Panc1 (cell line): ENCODE results near the gene EXOC3L4. TPM values are rescaled to one million over a fixed set of nuclear protein-coding genes. Genes with fewer than 3 reads are reported as not detected.
A peak's percentile ranks its signal among the peaks of the same experiment; 100 is the strongest.

Source experiments
- ATAC-seq: fragments of 200-7000 bp; cut with Tn5 transposase; 2 replicates; pipeline ENCODE4 v1.9.1; 2020; ENCODE audit warnings: mild to moderate bottlenecking, moderate library complexity
- BruUV-seq: library from RNA; stranded (reverse); fragments of 400-500 nt; replicated peaks from 2 replicates; lab custom pipeline; 2021; lab: Mats Ljungman, UMichigan
- CTCF ChIA-PET: fragments of 300-600 bp; sonication (Branson Sonifier 250); formaldehyde crosslinking; loops from one replicate; lab custom pipeline; 2022; ENCODE audit warnings: antibody characterized with exemption; lab: Charles Lee
- POLR2A ChIA-PET: fragments of 300-600 bp; sonication (Branson Sonifier 250); formaldehyde crosslinking; loops from one replicate; lab custom pipeline; 2022; ENCODE audit warnings: antibody characterized with exemption; lab: Charles Lee
- DNase-seq: peaks from one replicate; pipeline ENCODE4 v3.0.0-alpha.2; 2010; ENCODE audit warnings: low read depth, low spot score
- H3K27ac ChIP-seq: 2 replicates; pipeline ENCODE4 v1.5.1; 2011; ENCODE audit warnings: mild to moderate bottlenecking, low read length, inconsistent platforms
- H3K27me3 ChIP-seq: fragments of 200-500 bp; sonication (Bioruptor generic); 2 replicates; pipeline ENCODE4 v1.6.0; 2014; ENCODE audit warnings: low read length, inconsistent platforms; ENCODE audit not compliant: control insufficient read depth, insufficient read depth
- H3K36me3 ChIP-seq: fragments of 200-500 bp; sonication (Bioruptor generic); 2 replicates; pipeline ENCODE4 v1.5.1; 2014; ENCODE audit warnings: inconsistent platforms, mild to moderate bottlenecking, low read length, moderate library complexity; ENCODE audit not compliant: control insufficient read depth, insufficient read depth
- H3K4me1 ChIP-seq: 2 replicates; pipeline ENCODE4 v1.5.1; 2011; ENCODE audit warnings: inconsistent platforms, mild to moderate bottlenecking, low read length, moderate library complexity; ENCODE audit not compliant: control insufficient read depth, insufficient read depth
- H3K4me3 ChIP-seq, 2 experiments: 2 replicates each; pipeline ENCODE4 v1.5.1; 2011 to 2012; ENCODE audit warnings: low read depth in 2 of 2, low read length in 2 of 2, mild to moderate bottlenecking in 2 of 2, inconsistent platforms in 1 of 2, moderate library complexity in 1 of 2
- H3K9me3 ChIP-seq: fragments of 200-500 bp; sonication (Bioruptor generic); 2 replicates; pipeline ENCODE4 v1.5.1; 2014; ENCODE audit warnings: low read depth, mild to moderate bottlenecking, inconsistent platforms, low read length, moderate library complexity; ENCODE audit not compliant: control insufficient read depth, insufficient read depth
- POLR2AphosphoS5 ChIP-seq: IDR thresholded peaks from 2 replicates; pipeline ENCODE4 v1.6.1; 2012; ENCODE audit warnings: mild to moderate bottlenecking, low read depth, low read length, moderate library complexity
- SIN3A ChIP-seq: IDR thresholded peaks from 2 replicates; pipeline ENCODE4 v1.6.1; 2012; ENCODE audit warnings: low read depth, mild to moderate bottlenecking, low read length, moderate library complexity, borderline replicate concordance; ENCODE audit not compliant: insufficient read depth
- TCF7L2 ChIP-seq: IDR thresholded peaks from 2 replicates; pipeline ENCODE4 v1.6.1; 2011; ENCODE audit warnings: mild to moderate bottlenecking, low read depth, low read length, inconsistent platforms
- in situ Hi-C: cut with HindIII; loops from 2 replicates; pipeline ENCODE4 v1.10.0; 2016; ENCODE audit warnings: low sequenced_read_pairs, low pct_unique_long_range_greater_than_20kb
- intact Hi-C: fragments of 100-400 bp; cut with micrococcal nuclease; formaldehyde crosslinking; loops from one replicate; pipeline ENCODE4 v1.10.0; 2022; ENCODE audit not compliant: unreplicated experiment
- total RNA-seq: library from RNA; stranded (reverse); gene quantifications from one replicate; pipeline ENCODE4 v1.2.1, GENCODE V29; 2021; ENCODE audit not compliant: unreplicated experiment
- TF ChIP-seq, protein P1 (sequence below): fragments of 450-650 bp; IDR thresholded peaks from 2 replicates; pipeline ENCODE4 v1.5.1; 2017; ENCODE audit warnings: mild to moderate bottlenecking
- TF ChIP-seq, protein P2 (sequence below), 2 experiments: IDR thresholded peaks; 2 replicates each; pipeline ENCODE4 v1.6.1; 2011 to 2012; ENCODE audit warnings: low read depth in 2 of 2, control low read depth in 1 of 2, low read length in 1 of 2, mild to moderate bottlenecking in 1 of 2, moderate library complexity in 1 of 2; ENCODE audit not compliant: insufficient read depth in 1 of 2

The EXOC3L4 gene
- total RNA-seq, 1 experiment from 2014 or later, result 2.6 TPM

DNA sequence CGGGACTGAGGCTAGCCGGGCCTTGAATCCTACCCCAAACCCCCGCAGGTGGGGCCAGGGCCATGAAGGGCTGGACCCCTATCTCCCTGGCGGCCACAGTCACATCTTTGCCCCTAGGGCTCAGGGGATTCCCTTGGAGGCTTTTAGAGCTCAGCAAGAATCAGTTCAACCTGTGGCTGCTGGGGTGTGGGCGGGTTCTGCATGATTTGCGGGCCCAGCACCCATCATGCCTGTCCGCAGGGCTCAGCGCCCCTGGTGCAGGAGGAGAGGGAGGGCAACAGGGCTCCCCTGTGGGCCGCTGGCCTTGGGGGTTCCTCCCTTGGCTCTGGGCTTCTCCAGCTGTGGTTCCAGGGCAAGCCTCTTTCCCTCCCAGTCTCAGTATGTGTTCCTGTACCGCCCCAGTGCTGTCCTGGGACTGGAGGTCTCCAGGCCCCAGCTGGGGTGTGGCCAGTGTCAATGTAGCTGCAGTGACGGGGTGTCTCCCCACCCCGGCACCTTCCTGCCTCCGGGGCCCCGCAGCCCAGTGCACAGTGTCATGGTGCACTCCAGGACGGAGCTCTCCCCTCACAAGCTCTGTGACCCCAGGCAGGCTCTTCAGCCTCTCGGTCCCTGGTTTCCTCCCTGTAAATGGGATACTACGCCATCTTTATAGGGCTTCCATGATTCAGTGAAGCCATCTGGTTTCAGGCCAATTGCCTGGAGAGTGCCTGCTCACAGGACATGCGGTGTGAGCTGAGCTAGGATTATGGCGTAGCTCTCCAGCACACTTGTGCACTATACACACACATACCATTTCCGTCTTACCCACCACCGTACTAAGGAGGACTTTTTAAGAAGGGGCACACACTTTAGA lies 20.4 kb upstream of the EXOC3L4 start:
- no peak overlapping the region for H3K4me3 ChIP-seq
- POLR2A ChIA-PET, result interaction anchor here (0.5 to 0.7 kb wide), 2 partner anchors 204 to 1607 kb away, joined by 3 to 4 read pairs; no protein-coding TSS in a partner anchor
- no TSS peak for BruUV-seq

DNA sequence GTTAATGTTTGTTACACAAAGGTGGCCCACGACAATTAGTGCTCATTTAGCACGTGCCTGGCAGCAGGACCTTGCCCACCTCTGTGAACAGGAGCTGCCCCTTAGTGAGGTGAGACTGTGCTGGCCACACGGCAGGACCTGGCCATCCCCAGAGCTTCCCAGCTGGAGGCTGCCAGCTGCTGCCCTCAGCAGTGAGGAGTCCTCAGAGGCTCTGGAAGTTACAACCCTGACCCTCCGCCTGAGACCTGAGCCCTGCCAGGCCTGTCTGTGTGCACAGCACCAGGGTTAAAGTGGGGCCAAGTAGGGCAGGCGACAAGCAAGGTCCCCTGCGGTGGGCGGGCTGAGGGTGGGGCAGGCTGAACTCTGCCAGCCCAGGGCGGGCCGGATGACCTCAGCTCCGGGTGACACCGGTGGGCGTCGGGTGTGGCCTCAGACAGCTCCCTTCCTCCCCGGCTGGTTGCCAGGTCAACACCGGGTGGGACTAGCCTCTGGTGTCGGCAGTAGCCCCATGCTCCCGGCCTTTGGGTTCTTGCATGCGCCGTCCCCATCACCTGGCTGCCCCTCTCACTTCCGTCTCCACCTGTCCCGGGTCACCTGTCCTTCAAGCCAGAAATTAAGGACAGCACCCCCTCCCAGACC lies 19.7 kb upstream of the EXOC3L4 start:
- Histone ChIP-seq H3K4me1 (peaks cover 19% of the 10 kb centered on the region), H3K36me3 (no peaks in the 10 kb centered on the region), H3K4me3 (peak overlapping the region; percentile 37 to 51), H3K27me3 (no peaks in the 10 kb centered on the region), H3K9me3 (no peaks in the 10 kb centered on the region), H3K27ac (no peak overlapping the region; the same call in 1 of the 2 replicates)
- CTCF ChIA-PET, result interaction anchor here (0.6 to 1.4 kb wide), 3 partner anchors 9 to 30 kb away, joined by 3 to 9 read pairs (median 6); no protein-coding TSS in a partner anchor
- intact Hi-C loops, result loop anchor here (2.0 to 10.0 kb wide), 2 partner anchors 110 to 218 kb away; no protein-coding TSS in a partner anchor
- no TSS peak for BruUV-seq
- in situ Hi-C loops, result no loop called here
- no peak for DNase-seq
- TF ChIP-seq, protein P1, sequence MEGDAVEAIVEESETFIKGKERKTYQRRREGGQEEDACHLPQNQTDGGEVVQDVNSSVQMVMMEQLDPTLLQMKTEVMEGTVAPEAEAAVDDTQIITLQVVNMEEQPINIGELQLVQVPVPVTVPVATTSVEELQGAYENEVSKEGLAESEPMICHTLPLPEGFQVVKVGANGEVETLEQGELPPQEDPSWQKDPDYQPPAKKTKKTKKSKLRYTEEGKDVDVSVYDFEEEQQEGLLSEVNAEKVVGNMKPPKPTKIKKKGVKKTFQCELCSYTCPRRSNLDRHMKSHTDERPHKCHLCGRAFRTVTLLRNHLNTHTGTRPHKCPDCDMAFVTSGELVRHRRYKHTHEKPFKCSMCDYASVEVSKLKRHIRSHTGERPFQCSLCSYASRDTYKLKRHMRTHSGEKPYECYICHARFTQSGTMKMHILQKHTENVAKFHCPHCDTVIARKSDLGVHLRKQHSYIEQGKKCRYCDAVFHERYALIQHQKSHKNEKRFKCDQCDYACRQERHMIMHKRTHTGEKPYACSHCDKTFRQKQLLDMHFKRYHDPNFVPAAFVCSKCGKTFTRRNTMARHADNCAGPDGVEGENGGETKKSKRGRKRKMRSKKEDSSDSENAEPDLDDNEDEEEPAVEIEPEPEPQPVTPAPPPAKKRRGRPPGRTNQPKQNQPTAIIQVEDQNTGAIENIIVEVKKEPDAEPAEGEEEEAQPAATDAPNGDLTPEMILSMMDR, result no peak
- no peak for TF ChIP-seq POLR2AphosphoS5
- no peak for TF ChIP-seq TCF7L2
- no peak for TF ChIP-seq SIN3A
- TF ChIP-seq, protein P2, sequence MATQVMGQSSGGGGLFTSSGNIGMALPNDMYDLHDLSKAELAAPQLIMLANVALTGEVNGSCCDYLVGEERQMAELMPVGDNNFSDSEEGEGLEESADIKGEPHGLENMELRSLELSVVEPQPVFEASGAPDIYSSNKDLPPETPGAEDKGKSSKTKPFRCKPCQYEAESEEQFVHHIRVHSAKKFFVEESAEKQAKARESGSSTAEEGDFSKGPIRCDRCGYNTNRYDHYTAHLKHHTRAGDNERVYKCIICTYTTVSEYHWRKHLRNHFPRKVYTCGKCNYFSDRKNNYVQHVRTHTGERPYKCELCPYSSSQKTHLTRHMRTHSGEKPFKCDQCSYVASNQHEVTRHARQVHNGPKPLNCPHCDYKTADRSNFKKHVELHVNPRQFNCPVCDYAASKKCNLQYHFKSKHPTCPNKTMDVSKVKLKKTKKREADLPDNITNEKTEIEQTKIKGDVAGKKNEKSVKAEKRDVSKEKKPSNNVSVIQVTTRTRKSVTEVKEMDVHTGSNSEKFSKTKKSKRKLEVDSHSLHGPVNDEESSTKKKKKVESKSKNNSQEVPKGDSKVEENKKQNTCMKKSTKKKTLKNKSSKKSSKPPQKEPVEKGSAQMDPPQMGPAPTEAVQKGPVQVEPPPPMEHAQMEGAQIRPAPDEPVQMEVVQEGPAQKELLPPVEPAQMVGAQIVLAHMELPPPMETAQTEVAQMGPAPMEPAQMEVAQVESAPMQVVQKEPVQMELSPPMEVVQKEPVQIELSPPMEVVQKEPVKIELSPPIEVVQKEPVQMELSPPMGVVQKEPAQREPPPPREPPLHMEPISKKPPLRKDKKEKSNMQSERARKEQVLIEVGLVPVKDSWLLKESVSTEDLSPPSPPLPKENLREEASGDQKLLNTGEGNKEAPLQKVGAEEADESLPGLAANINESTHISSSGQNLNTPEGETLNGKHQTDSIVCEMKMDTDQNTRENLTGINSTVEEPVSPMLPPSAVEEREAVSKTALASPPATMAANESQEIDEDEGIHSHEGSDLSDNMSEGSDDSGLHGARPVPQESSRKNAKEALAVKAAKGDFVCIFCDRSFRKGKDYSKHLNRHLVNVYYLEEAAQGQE (IDR thresholded peaks at IDR 0.05; ENCODE audit: insufficient read depth in 1 of 2, low read depth in 2 of 2, low read length in 1 of 2), result no peak
- POLR2A ChIA-PET, result interaction anchor here (0.5 to 0.7 kb wide), 2 partner anchors 204 to 1606 kb away, joined by 3 to 4 read pairs; no protein-coding TSS in a partner anchor
- peak; percentile 11; the same call in 1 of the 2 replicates for ATAC-seq

More for the DNA sequence above, 20.4 kb upstream of the EXOC3L4 start:
- Histone ChIP-seq H3K36me3 (no peaks in the 10 kb centered on the region), H3K27me3 (no peaks in the 10 kb centered on the region), H3K4me1 (peaks cover 19% of the 10 kb centered on the region), H3K27ac (no peak overlapping the region), H3K9me3 (no peaks in the 10 kb centered on the region)
- TF ChIP-seq, protein P1, result no peak
- TF ChIP-seq TCF7L2, result no peak
- TF ChIP-seq SIN3A, result no peak
- TF ChIP-seq, protein P2 (IDR thresholded peaks at IDR 0.05; ENCODE audit: insufficient read depth in 1 of 2, low read depth in 2 of 2, low read length in 1 of 2), result no peak
- no peak for TF ChIP-seq POLR2AphosphoS5
- in situ Hi-C loops (no loop called here), intact Hi-C loops (loop anchor here (2.0 to 10.0 kb wide), 2 partner anchors 111 to 219 kb away; no protein-coding TSS in a partner anchor)
- CTCF ChIA-PET, result interaction anchor here (0.6 to 1.4 kb wide), 3 partner anchors 9 to 180 kb away, joined by 3 to 9 read pairs (median 3); no protein-coding TSS in a partner anchor
- DNase-seq, result no peak
- ATAC-seq, result no peak
